GM21529 (cell line): ENCODE data around the gene ROPN1L.
"Not testable (repeated sequence)": the region's sequence is repeated elsewhere in the genome, so short reads cannot be mapped to it uniquely, and the experiment has no call there.

Experiments used
- ATAC-seq: cut with Tn5 transposase; IDR thresholded peaks from one replicate; pipeline ENCODE4 v1.9.1; 2021; ENCODE audit not compliant: unreplicated experiment

ROPN1L gene

DNA sequence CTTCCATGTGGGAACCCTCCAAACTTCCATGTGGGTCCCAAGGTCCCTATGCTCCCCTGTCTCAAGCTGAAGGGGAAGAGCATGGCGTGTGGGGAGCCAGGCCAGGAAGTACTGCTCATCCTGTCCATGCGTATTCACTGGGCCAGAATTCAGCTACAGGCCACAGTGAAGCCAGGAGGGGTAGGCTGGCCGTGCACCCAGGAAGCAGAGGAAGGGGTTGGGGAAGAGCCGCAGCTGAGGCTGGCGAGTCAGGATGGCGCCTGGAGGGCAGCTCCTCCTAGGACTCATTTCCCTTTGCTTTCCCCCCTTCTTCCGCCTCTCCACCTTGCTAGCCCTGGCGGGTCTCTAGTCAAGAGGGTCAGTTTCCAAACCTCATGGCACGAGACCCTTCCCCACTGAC is 57.4 kb downstream of the ROPN1L start:
- no peak for ATAC-seq

GRCh38 chr5:10499776-10500175 is 58.1 kb downstream of the ROPN1L start:
- ATAC-seq, result no peak

GRCh38 chr5:10500669-10501068 is 59.0 kb downstream of the ROPN1L start:
- ATAC-seq, result no peak

DNA sequence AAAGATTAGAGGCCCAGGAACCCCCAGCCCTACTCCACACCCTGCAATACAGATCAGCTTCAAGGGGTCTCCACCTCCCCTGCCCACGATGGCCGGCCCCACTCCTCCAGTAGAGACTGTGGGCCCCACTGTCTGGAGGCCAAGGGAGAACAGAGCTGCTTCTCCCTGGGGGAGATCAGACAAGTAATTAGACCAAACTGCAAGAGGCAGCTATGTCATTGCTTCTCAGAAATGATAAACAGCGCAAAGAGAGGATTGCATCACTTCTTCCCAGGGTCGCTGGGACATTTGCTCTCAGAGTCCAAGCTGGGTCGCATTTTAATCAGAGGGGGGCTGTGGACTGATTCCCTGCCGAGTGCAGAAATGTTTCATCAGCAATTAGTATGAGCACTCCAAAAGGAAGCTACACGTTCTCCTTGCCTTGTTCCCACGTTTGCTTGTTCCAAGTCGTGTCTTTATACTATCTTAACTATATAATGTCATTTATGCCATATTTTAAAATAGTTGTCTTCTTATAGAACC is 59.9 kb downstream of the ROPN1L start:
- ATAC-seq, result no peak

- no peak for ATAC-seq
Observed at GRCh38 chr5:10502130-10502529, 60.5 kb downstream of the ROPN1L start.

DNA sequence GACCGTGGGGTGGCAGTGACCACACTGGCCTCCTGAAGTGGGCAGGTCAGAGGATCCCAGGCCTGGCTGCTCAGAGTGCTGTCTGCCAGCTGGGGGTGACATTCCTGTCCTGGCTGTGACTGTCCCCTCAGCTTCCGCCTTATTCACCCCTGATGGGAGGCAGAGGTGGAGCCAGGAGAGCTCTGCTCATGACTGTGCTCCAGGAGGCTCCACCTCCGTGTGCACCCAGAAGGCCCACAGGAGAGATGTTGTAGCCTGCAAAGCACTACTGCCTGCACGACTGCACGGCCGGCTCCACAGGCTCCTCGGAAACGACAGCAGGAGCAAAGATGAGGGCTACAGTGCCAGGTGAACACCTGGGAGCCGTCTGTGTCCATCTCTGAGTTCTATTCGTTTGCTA is 60.9 kb downstream of the ROPN1L start:
- no peak for ATAC-seq

GRCh38 chr5:10503321-10503720 is 61.6 kb downstream of the ROPN1L start:
- ATAC-seq, result no peak

DNA sequence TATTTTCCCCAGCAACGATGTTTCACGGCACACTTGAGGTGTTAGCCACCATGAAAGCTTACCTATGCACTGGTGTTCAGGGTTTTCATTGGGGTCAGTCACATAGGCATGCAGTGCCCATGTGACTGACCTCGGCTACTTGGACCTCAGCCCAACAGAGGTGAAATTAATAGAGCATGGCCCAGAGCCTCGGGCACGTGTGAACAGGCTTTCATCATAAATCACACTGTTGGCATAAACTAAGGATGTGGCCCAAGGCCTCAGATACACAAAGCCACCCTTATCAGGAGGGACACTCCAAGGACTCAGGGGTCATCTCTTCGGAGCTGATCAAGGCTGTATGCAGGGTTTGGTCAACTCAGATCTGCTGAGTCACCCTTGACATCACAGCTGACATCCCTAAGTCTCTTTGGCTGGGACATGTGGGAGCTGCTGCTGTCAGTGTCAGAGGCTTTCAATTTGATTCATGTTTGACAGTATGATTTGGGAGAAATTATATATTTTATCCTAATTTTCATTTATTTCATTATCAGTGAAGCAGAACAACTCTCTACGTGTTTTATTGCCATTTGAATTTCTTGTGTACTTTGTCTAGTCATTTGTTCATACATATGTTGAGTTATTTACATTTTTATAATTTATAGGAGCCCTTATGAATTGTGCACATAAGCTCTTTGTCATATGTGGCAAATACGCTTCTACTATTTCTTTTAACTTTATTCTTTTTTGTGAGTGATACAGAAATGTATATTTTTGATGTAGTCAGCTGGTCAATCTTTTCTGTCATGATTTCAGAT is 62.5 kb downstream of the ROPN1L start:
- ATAC-seq, result no peak

- peak; percentile 82 for ATAC-seq
Observed at GRCh38 chr5:10505517-10506095, 63.9 kb downstream of the ROPN1L start.

GRCh38 chr5:10506535-10506934 is 64.9 kb downstream of the ROPN1L start:
- no peak for ATAC-seq

DNA sequence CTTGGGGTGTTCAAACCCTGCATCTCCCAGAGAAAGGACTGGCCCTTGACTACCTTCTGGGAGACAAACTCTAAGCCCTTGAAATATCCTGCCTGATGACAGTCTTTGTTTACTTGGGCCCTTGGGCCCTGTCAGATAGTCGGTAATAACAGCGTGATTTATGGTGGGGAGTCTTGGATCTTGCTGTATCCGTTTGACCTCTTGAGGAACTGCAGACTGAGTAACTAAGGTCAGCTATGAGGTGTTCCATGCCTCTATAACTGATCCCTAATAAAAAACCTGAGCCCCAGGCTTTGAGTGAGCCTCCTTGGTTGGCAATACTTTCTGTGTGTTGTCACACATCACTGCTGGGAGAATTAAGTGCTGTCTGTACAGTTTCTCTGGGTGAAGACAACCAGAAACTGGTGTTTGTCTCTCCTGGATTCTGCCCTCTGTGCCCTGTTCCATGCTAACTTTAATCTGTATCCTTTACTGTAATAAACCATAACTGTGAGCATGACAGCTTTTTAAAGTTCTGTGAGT is 66.0 kb downstream of the ROPN1L start:
- no peak for ATAC-seq

GRCh38 chr5:10509575-10509974 is 67.9 kb downstream of the ROPN1L start:
- ATAC-seq, result no peak

GRCh38 chr5:10511741-10512640 is 70.3 kb downstream of the ROPN1L start:
- ATAC-seq, result no peak

DNA sequence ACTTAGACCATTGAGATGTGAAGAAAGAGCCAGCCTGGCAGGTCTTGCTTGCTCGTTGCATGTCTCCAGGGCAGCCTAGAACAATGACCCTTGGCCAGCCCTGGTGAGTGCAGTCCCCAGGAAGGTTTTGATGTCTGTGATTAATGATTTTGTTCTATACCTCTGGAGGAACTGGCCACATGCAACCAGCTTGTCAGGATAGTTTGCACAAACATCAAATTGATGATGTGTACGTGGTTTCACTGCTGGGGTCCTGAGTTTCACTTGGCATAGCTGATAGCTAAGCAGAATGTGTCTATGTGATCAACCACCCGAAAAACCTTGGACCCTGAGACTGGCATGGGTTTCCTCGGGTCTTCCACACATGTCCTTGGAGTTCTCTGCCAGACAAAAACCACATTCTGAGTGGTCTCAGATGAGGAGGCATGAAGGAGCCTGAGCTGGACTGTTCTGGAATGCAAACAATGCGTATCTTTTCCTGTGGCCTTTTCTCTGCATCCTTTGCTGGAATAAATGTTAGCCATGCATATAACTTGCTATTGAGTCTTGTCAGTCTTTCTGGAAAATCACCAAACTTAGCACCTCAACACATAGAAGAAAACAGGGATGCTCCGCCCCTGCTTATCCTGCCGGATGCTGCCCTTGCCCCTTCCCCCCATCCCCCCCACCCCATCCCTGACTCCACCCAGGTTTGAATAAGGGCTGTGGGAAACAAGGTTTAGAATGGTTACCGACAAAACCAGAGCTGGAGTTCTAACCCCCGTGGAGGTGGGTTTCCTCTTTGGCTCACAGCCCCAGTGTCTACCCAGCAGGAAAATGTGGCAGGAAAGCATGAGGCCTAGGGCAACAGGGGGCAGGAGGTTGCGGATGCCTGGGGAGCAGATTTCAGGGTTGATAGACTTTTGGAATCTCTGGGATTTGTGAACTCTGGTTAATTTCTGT is 72.1 kb downstream of the ROPN1L start:
- ATAC-seq, result no peak

DNA sequence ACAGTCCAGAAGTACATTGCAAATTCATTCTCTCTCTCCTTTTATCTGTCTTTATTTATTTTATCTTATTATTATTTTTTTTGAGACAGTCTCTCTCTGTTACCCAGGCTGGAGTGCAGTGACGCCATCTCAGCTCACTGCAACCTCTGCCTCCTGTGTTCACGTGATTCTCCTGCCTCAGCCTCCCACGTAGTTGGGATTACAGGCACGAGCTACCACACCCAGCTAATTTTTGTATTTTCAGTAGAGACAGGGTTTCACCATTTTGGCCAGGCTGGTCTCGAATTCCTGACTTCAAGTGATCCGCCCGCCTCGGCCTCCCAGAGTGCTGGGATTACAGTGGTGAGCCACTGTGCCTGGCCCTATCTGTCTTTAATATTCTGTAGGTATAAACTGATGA is 72.9 kb downstream of the ROPN1L start:
- ATAC-seq, result not testable (repeated sequence)
